CD4-positive, alpha-beta T cell (primary cell): ENCODE results near the gene MTHFD1L. TPM values are rescaled to one million over a fixed set of nuclear protein-coding genes. Genes with fewer than 3 reads are reported as not detected.

ENCODE experiments used
- ATAC-seq: fragments of 200-7000 bp; cut with Tn5 transposase; one replicate; pipeline ENCODE4 v1.10.0; 2022; ENCODE audit warnings: mild to moderate bottlenecking; ENCODE audit not compliant: poor library complexity
- CTCF ChIA-PET: fragments of 350-600 bp; sonication (Branson Sonifier 250); formaldehyde crosslinking; loops from one replicate; lab custom pipeline; 2021; ENCODE audit warnings: antibody characterized with exemption, inconsistent platforms; lab: Charles Lee
- POLR2A ChIA-PET: fragments of 350-600 bp; sonication (Branson Sonifier 250); formaldehyde crosslinking; loops from one replicate; lab custom pipeline; 2021; ENCODE audit warnings: antibody characterized with exemption, inconsistent platforms; lab: Charles Lee
- DNase-seq, 14 experiments: peaks; one replicate each; pipeline ENCODE4 v3.0.0-alpha.2; 2013 to 2020; ENCODE audit warnings: mixed read lengths in 2 of 14
- H3K27ac ChIP-seq, 2 donors: one replicate each; pipeline versions ENCODE4 v1.5.1 to v1.7.0; 2013; ENCODE audit warnings: low read length in 2 of 2, low read depth in 1 of 2, mild to moderate bottlenecking in 1 of 2
- H3K27me3 ChIP-seq, 2 experiments: 1 replicate in 1 of 2; 2 replicates in 1 of 2; pipeline versions ENCODE4 v1.6.1 to v1.7.0; 2013; ENCODE audit warnings: low read length in 2 of 2, control low read depth in 1 of 2, mild to moderate bottlenecking in 1 of 2, moderate library complexity in 1 of 2; ENCODE audit not compliant: insufficient read depth in 2 of 2, control insufficient read depth in 1 of 2
- H3K36me3 ChIP-seq: one replicate; pipeline ENCODE4 v1.6.1; 2013; ENCODE audit warnings: low read length, control low read depth; ENCODE audit not compliant: insufficient read depth
- H3K4me1 ChIP-seq: one replicate; pipeline ENCODE4 v1.6.1; 2013; ENCODE audit warnings: low read length, control low read depth; ENCODE audit not compliant: insufficient read depth
- H3K4me3 ChIP-seq: one replicate; pipeline ENCODE4 v1.5.1; 2013; ENCODE audit warnings: mild to moderate bottlenecking, low read length, moderate library complexity
- H3K9me3 ChIP-seq, 2 experiments: 1 replicate in 1 of 2; 2 replicates in 1 of 2; pipeline versions ENCODE4 v1.6.1 to v1.7.0; 2013; ENCODE audit warnings: low read length in 2 of 2, mild to moderate bottlenecking in 2 of 2, control low read depth in 1 of 2, moderate library complexity in 1 of 2; ENCODE audit not compliant: control insufficient read depth in 1 of 2, insufficient read depth in 1 of 2
- H3K27ac Mint-ChIP-seq: one replicate; pipeline ENCODE4 v1.8.0; 2020; ENCODE audit warnings: mixed read lengths
- H3K27me3 Mint-ChIP-seq: one replicate; pipeline ENCODE4 v1.8.0; 2021; ENCODE audit warnings: mixed read lengths
- H3K36me3 Mint-ChIP-seq: one replicate; pipeline ENCODE4 v1.8.0; 2021; ENCODE audit warnings: low read depth, mixed read lengths
- H3K4me1 Mint-ChIP-seq: one replicate; pipeline ENCODE4 v1.8.0; 2021; ENCODE audit warnings: low read depth, mixed read lengths
- H3K4me3 Mint-ChIP-seq: one replicate; pipeline ENCODE4 v1.8.0; 2020; ENCODE audit warnings: mild to moderate bottlenecking, mixed read lengths
- H3K9me3 Mint-ChIP-seq: one replicate; pipeline ENCODE4 v1.8.0; 2020; ENCODE audit warnings: mixed read lengths
- CTCF ChIP-seq: fragments of 200-600 bp; IDR thresholded peaks from one replicate; pipeline ENCODE4 v1.8.0; 2022; ENCODE audit warnings: antibody characterized with exemption, mild to moderate bottlenecking
- intact Hi-C, 2 experiments: fragments of 100-400 bp; cut with DNase I in 1 of 2; cut with micrococcal nuclease in 1 of 2; formaldehyde crosslinking; loops; one replicate each; pipeline versions ENCODE4 v1.15.1 to v1.9.0; 2023 to 2025; cut with DNase I, micrococcal nuclease
- total RNA-seq, 174 experiments: library from RNA in 2 of 174; stranded (reverse) in 2 of 174; gene quantifications; one replicate each; pipeline ENCODE4 v1.2.3 and lab custom pipeline; 2021 to 2026

MTHFD1L gene
- total RNA-seq, 2 experiments from 2014 or later: 8.8 to 9.7 TPM

GRCh38 chr6:151075005-151075404, 209.5 kb downstream of the MTHFD1L start:
- Histone ChIP-seq H3K27ac (no peak overlapping the region), H3K27me3 (no peaks in the 10 kb centered on the region), H3K4me1 (no peaks in the 10 kb centered on the region), H3K4me3 (no peak overlapping the region), H3K36me3 (no peaks in the 10 kb centered on the region), H3K9me3 (no peaks in the 10 kb centered on the region)
- Mint-ChIP-seq H3K4me1 (no peaks in the 10 kb centered on the region), H3K4me3 (no peak overlapping the region), H3K27me3 (no peaks in the 10 kb centered on the region), H3K27ac (no peak overlapping the region), H3K9me3 (peaks cover 4% of the 10 kb centered on the region), H3K36me3 (peaks cover 15% of the 10 kb centered on the region)
- TF ChIP-seq CTCF: no peak
- ChIA-PET CTCF (no interaction called here), POLR2A (no interaction called here)
- ATAC-seq: no peak
- no peak for DNase-seq
- intact Hi-C loops: no loop called here

- no peak for ATAC-seq
- H3K4me1 ChIP-seq: no peaks in the 10 kb centered on the region
- no peak overlapping the region for H3K4me3 ChIP-seq
- H3K27me3 ChIP-seq: no peaks in the 10 kb centered on the region
- Mint-ChIP-seq H3K36me3 (peaks cover 15% of the 10 kb centered on the region), H3K4me1 (no peaks in the 10 kb centered on the region), H3K9me3 (peaks cover 4% of the 10 kb centered on the region), H3K27me3 (no peaks in the 10 kb centered on the region), H3K4me3 (no peak overlapping the region), H3K27ac (no peak overlapping the region)
- intact Hi-C loops: no loop called here
- DNase-seq: no peak
- no peaks in the 10 kb centered on the region for H3K36me3 ChIP-seq
- CTCF ChIA-PET: no interaction called here
- H3K27ac ChIP-seq: no peak overlapping the region
- no peak for TF ChIP-seq CTCF
- POLR2A ChIA-PET: no interaction called here
- H3K9me3 ChIP-seq: no peaks in the 10 kb centered on the region
Observed at GRCh38 chr6:151075527-151075926, 210.0 kb downstream of the MTHFD1L start.

GRCh38 chr6:151075930-151076555, 210.5 kb downstream of the MTHFD1L start:
- Histone ChIP-seq H3K27me3 (no peaks in the 10 kb centered on the region), H3K9me3 (no peaks in the 10 kb centered on the region), H3K4me1 (no peaks in the 10 kb centered on the region), H3K27ac (no peak overlapping the region), H3K36me3 (no peaks in the 10 kb centered on the region), H3K4me3 (no peak overlapping the region)
- Mint-ChIP-seq H3K4me1 (no peaks in the 10 kb centered on the region), H3K36me3 (peaks cover 15% of the 10 kb centered on the region), H3K9me3 (peaks cover 4% of the 10 kb centered on the region), H3K27me3 (no peaks in the 10 kb centered on the region), H3K4me3 (no peak overlapping the region), H3K27ac (no peak overlapping the region)
- ChIA-PET CTCF (no interaction called here), POLR2A (no interaction called here)
- no peak for TF ChIP-seq CTCF
- ATAC-seq: no peak
- intact Hi-C loops: no loop called here
- no peak for DNase-seq
